Activated CD4-positive, alpha-beta T cell treated with anti-CD3 and anti-CD28 coated beads for 4 hours (primary cell): ENCODE data around the gene GPR18.

ENCODE experiments used
- DNase-seq, 2 donors: peaks; one replicate each; pipeline ENCODE4 v3.0.0-alpha.2; 2020

GPR18 gene

GRCh38 chr13:99207511-99207910, 50.7 kb downstream of the GPR18 start:
- no peak for DNase-seq

- DNase-seq: no peak
Observed at GRCh38 chr13:99206873-99207272, 51.3 kb downstream of the GPR18 start.

- DNase-seq: no peak
Observed at GRCh38 chr13:99206226-99206625, 52.0 kb downstream of the GPR18 start.

- no peak for DNase-seq
Observed at GRCh38 chr13:99205621-99206220, 52.5 kb downstream of the GPR18 start.
